IPS-NIHi7 (cell line): ENCODE measurements around the gene CASR.

Source experiments
- DNase-seq: peaks from one replicate; pipeline ENCODE4 v3.0.0; 2012; ENCODE audit warnings: mixed read lengths; ENCODE audit errors: extremely low spot score

CASR gene

GRCh38 chr3:122306622-122306953, 123.1 kb downstream of the CASR start:
- DNase-seq: no peak

DNA sequence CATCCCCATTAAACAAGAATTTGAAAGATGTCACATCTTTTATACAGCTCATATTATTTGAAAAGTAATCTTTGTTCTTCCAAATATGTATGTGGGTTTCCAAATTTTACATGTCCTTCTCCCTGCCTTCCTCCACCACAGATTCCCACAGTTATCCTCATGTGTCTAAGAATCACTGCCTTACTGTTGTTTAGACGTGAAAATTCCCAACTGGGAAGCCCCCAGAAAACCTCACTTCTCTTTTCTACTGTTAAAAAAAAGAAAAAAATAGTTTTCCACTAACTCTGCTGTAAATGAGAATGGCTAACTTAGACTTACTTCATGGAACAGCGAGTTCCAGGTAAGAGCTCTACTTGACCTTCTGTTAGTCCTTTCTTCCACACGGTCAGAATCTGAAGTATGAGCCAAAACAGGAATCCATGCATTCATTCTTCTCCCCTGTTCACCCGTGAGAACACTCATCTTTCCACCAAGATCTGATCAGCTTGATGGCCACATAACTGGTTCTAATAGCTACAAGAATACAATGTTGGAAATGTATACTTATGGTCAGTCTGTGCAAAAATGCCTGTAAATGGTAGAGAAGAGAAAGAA, 123.7 kb downstream of the CASR start:
- DNase-seq: no peak

GRCh38 chr3:122307976-122308375, 124.5 kb downstream of the CASR start:
- no peak for DNase-seq

GRCh38 chr3:122310361-122310760, 126.9 kb downstream of the CASR start:
- no peak for DNase-seq

DNA sequence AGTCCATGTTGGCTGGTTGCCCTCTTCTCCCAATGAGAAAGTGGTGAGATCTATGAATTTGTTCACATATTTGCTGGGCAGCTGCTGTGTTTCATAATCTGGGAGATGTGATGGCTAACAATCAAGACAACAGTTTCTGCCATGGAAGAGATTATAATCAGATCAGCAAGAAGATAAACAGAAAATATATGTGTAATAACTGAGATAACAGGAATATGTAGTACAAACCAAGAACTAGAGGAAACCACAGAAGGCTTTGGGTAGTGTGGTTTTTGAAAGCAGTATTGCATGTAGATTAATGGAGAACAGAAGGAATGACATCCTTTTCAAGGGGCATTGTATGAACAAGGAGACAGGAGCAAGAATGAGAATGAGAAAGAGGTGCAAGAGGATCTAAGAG, 129.4 kb downstream of the CASR start:
- no peak for DNase-seq

DNA sequence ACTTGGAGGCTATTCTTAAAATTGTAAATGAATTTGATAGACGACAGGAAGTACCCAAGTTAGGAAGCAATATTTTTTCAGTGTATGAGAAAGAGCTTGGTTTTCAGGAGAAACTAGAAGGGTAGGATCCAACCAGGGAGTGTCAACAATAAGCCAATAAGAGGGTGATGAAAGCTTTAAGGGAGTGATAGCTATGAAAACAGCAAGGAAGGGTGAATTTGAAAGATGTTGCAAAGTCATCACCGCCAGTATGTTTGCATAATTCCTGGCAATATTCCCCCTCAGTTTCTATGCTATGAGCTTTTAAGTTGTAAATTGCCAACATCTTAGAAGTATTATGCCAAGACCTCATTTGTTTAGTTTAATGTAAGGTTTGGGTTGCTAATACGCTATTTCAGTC, 129.8 kb downstream of the CASR start:
- DNase-seq: no peak

DNA sequence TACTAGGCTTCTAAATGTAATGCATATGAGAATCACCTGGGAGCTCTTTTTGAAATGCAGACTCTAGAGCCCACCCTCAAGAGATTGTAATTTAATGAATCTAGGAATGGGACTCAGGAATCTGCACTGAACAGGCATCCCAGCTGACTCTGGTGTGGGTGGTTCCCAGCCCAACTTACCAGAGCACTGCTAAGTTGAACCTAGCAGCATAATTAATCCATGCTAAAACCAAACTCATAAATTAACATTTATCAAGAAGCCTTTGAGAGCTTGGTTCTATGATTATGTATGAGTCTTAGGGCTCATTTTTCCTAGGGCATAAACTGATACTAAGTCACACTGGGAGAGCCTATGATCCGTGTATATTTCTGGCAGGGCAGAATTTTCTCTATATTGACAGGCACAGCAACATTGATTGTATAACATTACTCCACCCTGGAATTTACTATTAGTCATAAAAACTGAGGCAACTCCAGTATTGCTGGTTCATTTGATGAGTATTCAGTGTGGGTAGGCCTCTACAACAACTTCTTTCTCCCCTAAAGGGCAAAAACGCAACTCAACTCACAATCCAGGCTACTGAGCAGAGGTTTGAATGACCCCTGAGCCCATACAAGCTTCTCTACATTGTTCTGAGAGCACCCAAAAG, 130.9 kb downstream of the CASR start:
- DNase-seq: no peak

DNA sequence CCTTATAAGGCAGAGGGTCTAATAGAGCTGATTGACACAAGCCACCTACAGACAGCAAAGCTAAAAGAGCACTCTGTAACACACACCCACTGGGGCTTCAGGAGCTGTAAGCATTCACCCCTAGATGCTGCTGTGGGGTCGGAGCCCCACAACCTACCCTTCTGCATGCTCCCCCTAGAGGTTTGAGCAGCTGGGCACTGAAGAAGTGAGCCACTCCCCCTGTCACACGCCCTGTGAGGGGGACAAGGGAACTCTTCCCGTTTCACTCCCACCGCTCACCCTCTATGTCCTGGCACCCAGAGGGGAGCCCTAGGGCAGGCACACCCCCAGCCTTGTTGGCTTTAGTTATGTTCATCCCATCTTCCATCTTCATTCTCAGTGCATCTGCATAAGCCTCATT, 132.2 kb downstream of the CASR start:
- no peak for DNase-seq

- DNase-seq: no peak
These were observed 132.9 kb downstream of the CASR start for GRCh38 chr3:122316368-122316767.

DNA sequence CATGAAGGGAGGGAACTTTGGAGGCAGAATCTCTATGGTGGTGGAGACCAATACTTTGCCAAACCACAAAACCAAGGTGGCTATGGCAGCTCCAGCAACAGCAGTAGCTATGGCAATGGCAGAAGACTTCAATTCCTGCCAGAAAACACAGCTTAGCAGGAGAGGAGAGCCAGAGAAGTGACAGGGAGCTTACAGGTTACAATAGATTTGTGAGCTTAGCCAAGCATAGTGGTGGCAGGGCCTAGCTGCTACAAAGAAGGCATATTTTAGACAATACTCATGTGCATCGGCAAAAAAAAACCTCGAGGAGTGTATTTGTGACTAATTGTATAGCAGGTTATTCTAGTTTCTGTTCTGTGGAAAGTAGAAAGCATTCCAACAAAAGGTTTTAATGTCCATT, 135.2 kb downstream of the CASR start:
- DNase-seq: no peak

- no peak for DNase-seq
These were observed 138.9 kb downstream of the CASR start for GRCh38 chr3:122322095-122323075.

DNA sequence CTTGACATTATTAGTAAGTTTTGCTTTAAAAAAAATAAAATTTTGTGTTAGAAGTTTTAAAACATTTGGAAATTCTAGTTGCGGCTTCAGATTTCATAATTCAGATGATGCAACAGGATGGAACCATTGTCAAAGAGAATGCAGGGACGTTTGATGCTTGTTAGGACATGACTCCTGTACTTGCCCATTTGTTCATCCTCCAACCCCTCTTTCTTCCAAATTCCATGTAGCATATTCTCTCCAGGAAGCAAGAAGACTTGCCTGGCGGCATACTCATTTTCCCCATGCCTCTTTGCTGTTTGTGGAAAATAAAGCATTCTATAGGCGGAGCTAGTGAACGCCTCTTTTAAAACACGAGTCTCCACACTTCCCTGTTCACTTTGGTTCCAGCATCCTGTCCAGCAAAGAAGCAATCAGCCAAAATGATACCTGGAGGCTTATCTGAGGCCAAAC, 141.4 kb downstream of the CASR start, which contains the start of gene CSTA:
CSTA (plus strand) TSS at position 378 of the 453 bp plus-strand sequence; CDS start at position 423, 45 bp downstream.
- no peak for DNase-seq

GRCh38 chr3:122325769-122326168, 142.3 kb downstream of the CASR start:
- no peak for DNase-seq

DNA sequence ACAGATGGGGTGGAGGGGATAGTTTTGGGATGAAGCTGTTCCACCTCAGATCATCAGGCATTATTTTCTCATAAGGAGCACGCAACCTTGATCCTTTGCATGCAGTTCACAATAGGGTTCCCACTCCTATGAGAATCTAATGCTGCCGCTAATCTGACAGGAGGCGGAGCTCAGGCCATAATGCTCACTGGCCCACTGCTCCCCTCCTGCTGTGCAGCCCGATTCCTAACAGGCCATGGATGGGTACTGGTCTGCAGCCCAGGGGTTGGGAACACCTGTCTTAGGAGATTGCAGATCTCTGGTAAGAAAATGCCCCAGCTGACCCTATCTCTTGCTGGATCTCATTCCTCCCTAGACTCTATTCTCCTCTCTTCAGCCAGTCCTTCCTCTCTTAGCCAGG, 148.4 kb downstream of the CASR start:
- no peak for DNase-seq

- no peak for DNase-seq
These were observed 149.1 kb downstream of the CASR start for GRCh38 chr3:122332551-122332950.
